ENCODE results near the gene MMP15. TPM values are rescaled to one million over a fixed set of nuclear protein-coding genes. Genes with fewer than 3 reads are reported as not detected.
"Not testable (repeated sequence)": the region's sequence is repeated elsewhere in the genome, so short reads cannot be mapped to it uniquely, and the experiment has no call there.

The MMP15 gene
- total and polyA plus RNA-seq, 2 of the 13 experiments (the other 11 are each of a cell fraction or from before 2014, with no cell fraction given), result 35.2 to 44.9 TPM

- H3K27ac ChIP-seq (ENCODE audit: extremely low read length, insufficient read depth, low read length); H4K20me1 ChIP-seq (ENCODE audit: insufficient read depth, low read length); in situ Hi-C loops (cut with HindIII; ENCODE audit: extremely low pct_ligation_motif_present, low pct_unique_long_range_greater_than_20kb); ATAC-seq; H3K79me2 ChIP-seq (ENCODE audit: insufficient read depth, low read length); intact Hi-C loops (cut with micrococcal nuclease; ENCODE audit: unreplicated experiment); H2AFZ ChIP-seq (ENCODE audit: low read length); H3K4me3 ChIP-seq (replicated peaks in 1 of 3; ENCODE audit: insufficient read depth in 1 of 3, low read depth in 2 of 3, low read length in 3 of 3); H3K4me2 ChIP-seq (ENCODE audit: low read depth, low read length); CTCF ChIA-PET (ENCODE audit: low intra/inter-chr PET ratio, low total read pairs); DNase-seq (ENCODE audit: low spot score); H3K9me3 ChIP-seq (ENCODE audit: low read length); H3K4me1 ChIP-seq (ENCODE audit: insufficient read depth, low read length); POLR2A ChIA-PET; BruUV-seq (replicated peaks); FAIRE-seq; H3K9ac ChIP-seq (ENCODE audit: insufficient read depth, low read depth, low read length); H3K36me3 ChIP-seq (replicated peaks in 1 of 2; ENCODE audit: control insufficient read depth in 1 of 2, insufficient read depth in 2 of 2, low read length in 2 of 2): not testable (repeated sequence)
- peaks cover 2 to 12% of the 10 kb centered on the region in 2 experiments; a peak in 3 of 5 replicates for H3K27me3 ChIP-seq (ENCODE audit: control insufficient read depth in 1 of 2, insufficient read depth in 2 of 2, low read length in 2 of 2)
- 49% methylated on average over 3 of the region's 3 CpGs for WGBS (ENCODE audit: low lambda C conversion rate)
Measured at GRCh38 chr16:58090396-58090795, 64.8 kb downstream of the MMP15 start.

GRCh38 chr16:58094026-58094425 lies 68.5 kb downstream of the MMP15 start:
- no peaks in the 10 kb centered on the region for H3K79me2 ChIP-seq (ENCODE audit: insufficient read depth, low read length)
- intact Hi-C loops (cut with micrococcal nuclease; ENCODE audit: unreplicated experiment) (no loop called here), in situ Hi-C loops (cut with HindIII; ENCODE audit: extremely low pct_ligation_motif_present, low pct_unique_long_range_greater_than_20kb) (no loop called here)
- no peak overlapping the region for H3K27ac ChIP-seq (ENCODE audit: extremely low read length, insufficient read depth, low read length)
- TF ChIP-seq PHF21A (CRISPR knock-in tag; IDR thresholded peaks at IDR 0.05), result no peak
- TF ChIP-seq TAF1 (CRISPR knock-in tag; IDR thresholded peaks at IDR 0.05), result 0 out of 2 replicates have a peak, but pooled peaks have one; percentile 1
- H3K9ac ChIP-seq (ENCODE audit: insufficient read depth, low read depth, low read length), result no peak overlapping the region
- ATAC-seq (no peak), FAIRE-seq (no peak), DNase-seq (ENCODE audit: low spot score) (no peak)
- POLR2A ChIA-PET, result no interaction called here
- no TSS peak for BruUV-seq (replicated peaks)
- H2AFZ ChIP-seq (ENCODE audit: low read length), result no peak overlapping the region
- no peaks in the 10 kb centered on the region for H3K9me3 ChIP-seq (ENCODE audit: low read length)
- no peaks in the 10 kb centered on the region for H3K36me3 ChIP-seq (replicated peaks in 1 of 2; ENCODE audit: control insufficient read depth in 1 of 2, insufficient read depth in 2 of 2, low read length in 2 of 2)
- 44% methylated on average over 5 of the region's 5 CpGs for WGBS (ENCODE audit: low lambda C conversion rate)
- H3K4me2 ChIP-seq (ENCODE audit: low read depth, low read length), result no peak overlapping the region
- CTCF ChIA-PET (ENCODE audit: low intra/inter-chr PET ratio, low total read pairs), result no interaction called here
- 0 out of 2 replicates have a peak, but pooled peaks cover 5% of the 10 kb centered on the region for H3K4me1 ChIP-seq (ENCODE audit: insufficient read depth, low read length)
- no peaks in the 10 kb centered on the region for H4K20me1 ChIP-seq (ENCODE audit: insufficient read depth, low read length)
- peaks cover 0 to 18% of the 10 kb centered on the region in 2 experiments; a peak in 4 of 5 replicates for H3K27me3 ChIP-seq (ENCODE audit: control insufficient read depth in 1 of 2, insufficient read depth in 2 of 2, low read length in 2 of 2)
- H3K4me3 ChIP-seq (replicated peaks in 1 of 3; ENCODE audit: insufficient read depth in 1 of 3, low read depth in 2 of 3, low read length in 3 of 3), result no peak overlapping the region

Data from HepG2 (cell line).